OCI-LY1 (cell line): Measurements from ENCODE around the gene C4orf51.

ENCODE experiments used
- CTCF ChIP-seq: fragments of 200-600 bp; sonication (generic), shearing (Covaris generic); IDR thresholded peaks from 2 replicates; pipeline ENCODE4 v1.5.1; 2017; ENCODE audit warnings: mild to moderate bottlenecking, antibody characterized with exemption, low read length, moderate library complexity, mixed read lengths
- EZH2 ChIP-seq: fragments of 200-600 bp; sonication (generic), shearing (Covaris generic); IDR thresholded peaks from 2 replicates; pipeline ENCODE4 v1.8.0; 2017; ENCODE audit warnings: borderline replicate concordance, mixed run types, mild to moderate bottlenecking, antibody characterized with exemption, low read length, moderate library complexity, mixed read lengths

GRCh38 chr4:145716661-145717200 is 36.8 kb downstream of the C4orf51 start:
- TF ChIP-seq CTCF (no peak), EZH2 (no peak)
